Nephron (organoid): ENCODE results near the gene GDE1.

ENCODE experiments used
- H3K27ac Mint-ChIP-seq, 3 experiments: 2 replicates each; pipeline ENCODE4 v1.8.0; 2020; ENCODE audit warnings: mixed read lengths in 3 of 3, mild to moderate bottlenecking in 2 of 3, moderate library complexity in 1 of 3
- H3K27me3 Mint-ChIP-seq: 2 replicates; pipeline ENCODE4 v1.8.0; 2021; ENCODE audit warnings: low read depth, mild to moderate bottlenecking, moderate library complexity, mixed read lengths
- H3K36me3 Mint-ChIP-seq: 2 replicates; pipeline ENCODE4 v1.8.0; 2020; ENCODE audit warnings: low read depth, mixed read lengths
- H3K4me1 Mint-ChIP-seq: 2 replicates; pipeline ENCODE4 v1.8.0; 2020; ENCODE audit warnings: mixed read lengths
- H3K4me3 Mint-ChIP-seq, 3 experiments: 2 replicates each; pipeline ENCODE4 v1.8.0; 2020; ENCODE audit warnings: mild to moderate bottlenecking in 3 of 3, mixed read lengths in 3 of 3, moderate library complexity in 2 of 3
- H3K9me3 Mint-ChIP-seq: 2 replicates; pipeline ENCODE4 v1.8.0; 2020; ENCODE audit warnings: mixed read lengths
- CTCF ChIP-seq, 3 experiments: fragments of 200-600 bp; sonication (generic); IDR thresholded peaks; one replicate each; pipeline ENCODE4 v1.5.0; 2021; ENCODE audit warnings: antibody characterized with exemption in 3 of 3; ENCODE audit not compliant: unreplicated experiment in 3 of 3

The GDE1 gene

GRCh38 chr16:19488213-19488640, 33.7 kb downstream of the GDE1 start:
- no peak for TF ChIP-seq CTCF (IDR thresholded peaks at IDR 0.05; ENCODE audit: unreplicated experiment in 3 of 3)
- no peaks in the 10 kb centered on the region for H3K27me3 Mint-ChIP-seq
- no peak overlapping the region for H3K4me3 Mint-ChIP-seq
- H3K27ac Mint-ChIP-seq = no peak overlapping the region
- no peaks in the 10 kb centered on the region for H3K4me1 Mint-ChIP-seq
- H3K9me3 Mint-ChIP-seq = no peaks in the 10 kb centered on the region
- H3K36me3 Mint-ChIP-seq = no peaks in the 10 kb centered on the region

- Mint-ChIP-seq H3K27ac (no peak overlapping the region), H3K36me3 (no peaks in the 10 kb centered on the region), H3K27me3 (no peaks in the 10 kb centered on the region), H3K9me3 (no peaks in the 10 kb centered on the region), H3K4me3 (no peak overlapping the region), H3K4me1 (no peaks in the 10 kb centered on the region)
- TF ChIP-seq CTCF (IDR thresholded peaks at IDR 0.05; ENCODE audit: unreplicated experiment in 3 of 3) = no peak
Measured at GRCh38 chr16:19486750-19487325, 35.1 kb downstream of the GDE1 start.

- TF ChIP-seq CTCF (IDR thresholded peaks at IDR 0.05; ENCODE audit: unreplicated experiment in 3 of 3) = no peak
- H3K4me1 Mint-ChIP-seq = no peaks in the 10 kb centered on the region
- H3K9me3 Mint-ChIP-seq = no peaks in the 10 kb centered on the region
- no peaks in the 10 kb centered on the region for H3K27me3 Mint-ChIP-seq
- H3K4me3 Mint-ChIP-seq = no peak overlapping the region
- no peaks in the 10 kb centered on the region for H3K36me3 Mint-ChIP-seq
- no peak overlapping the region for H3K27ac Mint-ChIP-seq
Measured at GRCh38 chr16:19486051-19486450, 35.8 kb downstream of the GDE1 start.

- no peaks in the 10 kb centered on the region for H3K36me3 Mint-ChIP-seq
- no peaks in the 10 kb centered on the region for H3K4me1 Mint-ChIP-seq
- H3K4me3 Mint-ChIP-seq = no peak overlapping the region
- TF ChIP-seq CTCF (IDR thresholded peaks at IDR 0.05; ENCODE audit: unreplicated experiment in 3 of 3) = no peak
- no peaks in the 10 kb centered on the region for H3K9me3 Mint-ChIP-seq
- no peaks in the 10 kb centered on the region for H3K27me3 Mint-ChIP-seq
- H3K27ac Mint-ChIP-seq = no peak overlapping the region
Measured at GRCh38 chr16:19485611-19486010, 36.3 kb downstream of the GDE1 start.

GRCh38 chr16:19484096-19484495, 37.8 kb downstream of the GDE1 start:
- H3K36me3 Mint-ChIP-seq = no peaks in the 10 kb centered on the region
- no peaks in the 10 kb centered on the region for H3K4me1 Mint-ChIP-seq
- no peak overlapping the region for H3K27ac Mint-ChIP-seq
- no peak overlapping the region for H3K4me3 Mint-ChIP-seq
- TF ChIP-seq CTCF (IDR thresholded peaks at IDR 0.05; ENCODE audit: unreplicated experiment in 3 of 3) = no peak
- no peaks in the 10 kb centered on the region for H3K9me3 Mint-ChIP-seq
- no peaks in the 10 kb centered on the region for H3K27me3 Mint-ChIP-seq

GRCh38 chr16:19482291-19482690, 39.6 kb downstream of the GDE1 start:
- Mint-ChIP-seq H3K9me3 (no peaks in the 10 kb centered on the region), H3K4me1 (no peaks in the 10 kb centered on the region), H3K36me3 (no peaks in the 10 kb centered on the region), H3K27me3 (no peaks in the 10 kb centered on the region), H3K4me3 (no peak overlapping the region), H3K27ac (no peak overlapping the region)
- no peak for TF ChIP-seq CTCF (IDR thresholded peaks at IDR 0.05; ENCODE audit: unreplicated experiment in 3 of 3)
